HG03460 (cell line): Measurements from ENCODE around the gene VAV2.

ENCODE experiments used
- ATAC-seq: cut with Tn5 transposase; IDR thresholded peaks from one replicate; pipeline ENCODE4 v1.9.1; 2021; ENCODE audit not compliant: unreplicated experiment

Gene VAV2

GRCh38 chr9:133805876-133806622 is 186.1 kb downstream of the VAV2 start:
- ATAC-seq = no peak

- ATAC-seq = no peak
Observed at GRCh38 chr9:133804199-133804598, 187.9 kb downstream of the VAV2 start.

- no peak for ATAC-seq
Observed at GRCh38 chr9:133803745-133804144, 188.4 kb downstream of the VAV2 start.

- no peak for ATAC-seq
Observed at GRCh38 chr9:133803028-133803585, 189.0 kb downstream of the VAV2 start.

- no peak for ATAC-seq
Observed at GRCh38 chr9:133801739-133802138, 190.4 kb downstream of the VAV2 start.

- ATAC-seq = no peak
Observed at GRCh38 chr9:133800266-133800665, 191.9 kb downstream of the VAV2 start.

GRCh38 chr9:133799716-133800115 is 192.4 kb downstream of the VAV2 start:
- no peak for ATAC-seq

GRCh38 chr9:133799106-133799505 is 193.0 kb downstream of the VAV2 start:
- no peak for ATAC-seq

- no peak for ATAC-seq
Observed at GRCh38 chr9:133798160-133798559, 194.0 kb downstream of the VAV2 start.

- ATAC-seq = no peak
Observed at GRCh38 chr9:133797406-133798105, 194.6 kb downstream of the VAV2 start.

GRCh38 chr9:133796562-133796961 is 195.6 kb downstream of the VAV2 start:
- ATAC-seq = no peak

- ATAC-seq = no peak
Observed at GRCh38 chr9:133795049-133795448, 197.1 kb downstream of the VAV2 start.

- no peak for ATAC-seq
Observed at GRCh38 chr9:133794016-133794760, 197.9 kb downstream of the VAV2 start.

- ATAC-seq = no peak
Observed at GRCh38 chr9:133793471-133793870, 198.7 kb downstream of the VAV2 start.

- peak; percentile 66 for ATAC-seq
Observed at GRCh38 chr9:133792721-133793470, 199.2 kb downstream of the VAV2 start.

- ATAC-seq = no peak
Observed at GRCh38 chr9:133791735-133792649, 200.1 kb downstream of the VAV2 start.

GRCh38 chr9:133791069-133791468 is 201.1 kb downstream of the VAV2 start:
- ATAC-seq = no peak

- no peak for ATAC-seq
Observed at GRCh38 chr9:133789778-133790177, 202.3 kb downstream of the VAV2 start.

- ATAC-seq = no peak
Observed at GRCh38 chr9:133788819-133789717, 203.1 kb downstream of the VAV2 start.
